ENCODE data around the gene ABLIM1. TPM values are rescaled to one million over a fixed set of nuclear protein-coding genes. Genes with fewer than 3 reads are reported as not detected.

The ABLIM1 gene
- total RNA-seq, 1 donor from 2014 or later = 39.8 TPM

DNA sequence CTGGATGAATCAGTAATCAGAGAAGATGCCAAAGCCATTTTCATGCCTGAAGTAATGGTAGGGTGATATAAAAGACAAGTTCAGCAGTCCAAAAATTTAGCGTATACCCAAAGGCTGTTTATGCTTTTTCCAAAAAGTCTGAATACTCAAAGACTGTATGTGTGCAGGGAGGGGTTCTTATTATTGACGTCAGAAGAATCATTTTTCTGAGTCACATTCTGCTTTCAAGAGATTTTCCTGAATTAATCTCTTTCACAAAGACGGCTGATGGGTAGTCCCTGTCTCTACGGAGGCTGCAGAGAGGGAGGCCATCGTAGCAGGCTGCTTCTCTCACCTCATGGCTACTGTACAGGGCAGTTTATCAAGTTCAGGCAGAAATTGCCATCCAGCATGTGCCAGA lies 30.7 kb upstream of the ABLIM1 start:
- TF ChIP-seq EZH2 (IDR thresholded peaks at IDR 0.05) (no peak), CTCF (IDR thresholded peaks at IDR 0.05) (no peak), EZH2phosphoT487 (IDR thresholded peaks at IDR 0.05) (no peak)
- H2AFZ ChIP-seq (replicated peaks) = no peak overlapping the region
- H3K4me2 ChIP-seq = no peak overlapping the region
- no peaks in the 10 kb centered on the region for H3K9me3 ChIP-seq (ENCODE audit: low read depth)
- H3K36me3 ChIP-seq = no peaks in the 10 kb centered on the region
- no peaks in the 10 kb centered on the region for H3K4me1 ChIP-seq
- H3K36me3 Mint-ChIP-seq = no peaks in the 10 kb centered on the region
- no peaks in the 10 kb centered on the region for H3K79me2 ChIP-seq (ENCODE audit: low read depth)
- no peaks in the 10 kb centered on the region for H3K9me3 Mint-ChIP-seq
- H3K4me1 Mint-ChIP-seq = peaks cover 27% of the 10 kb centered on the region
- H3K4me3 Mint-ChIP-seq = no peak overlapping the region
- H3K4me3 ChIP-seq = no peak overlapping the region
- H3K27ac ChIP-seq = no peak overlapping the region
- no peaks in the 10 kb centered on the region for H4K20me1 ChIP-seq (ENCODE audit: low read depth)
- DNase-seq (ENCODE audit: low spot score) = no peak
- H3K27me3 ChIP-seq = no peaks in the 10 kb centered on the region
- H3K27me3 Mint-ChIP-seq (ENCODE audit: insufficient read depth, low read depth) = no peaks in the 10 kb centered on the region
- H3K9ac ChIP-seq = no peak overlapping the region
- H3K27ac Mint-ChIP-seq = no peak overlapping the region
- no peaks in the 10 kb centered on the region for H3F3A ChIP-seq (ENCODE audit: low read depth)

DNA sequence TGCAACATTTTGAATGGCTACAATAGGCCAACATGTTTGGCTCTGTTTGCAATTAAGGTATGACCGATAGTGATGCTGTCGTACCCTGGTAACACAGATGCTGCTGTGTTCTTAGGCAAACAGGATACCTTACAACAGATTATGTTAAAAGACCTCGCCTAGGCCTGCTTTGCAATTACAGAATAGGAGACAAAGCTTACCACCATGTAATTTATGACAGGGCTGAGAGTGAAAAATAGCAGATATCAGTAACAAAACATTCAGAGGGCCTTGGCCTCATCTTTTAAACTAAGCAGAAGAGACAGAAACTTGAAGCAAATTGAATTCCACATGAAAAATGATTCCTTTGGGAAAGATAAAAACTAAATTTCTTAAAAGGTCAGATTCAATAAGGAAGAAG lies 29.4 kb upstream of the ABLIM1 start:
- Histone ChIP-seq H3K4me3 (no peak overlapping the region), H3F3A (ENCODE audit: low read depth) (no peaks in the 10 kb centered on the region), H3K4me2 (no peak overlapping the region), H3K9ac (no peak overlapping the region), H3K36me3 (no peaks in the 10 kb centered on the region), H2AFZ (replicated peaks) (no peak overlapping the region), H3K4me1 (peaks cover 11% of the 10 kb centered on the region), H3K79me2 (ENCODE audit: low read depth) (no peaks in the 10 kb centered on the region), H3K9me3 (ENCODE audit: low read depth) (no peaks in the 10 kb centered on the region), H4K20me1 (ENCODE audit: low read depth) (no peaks in the 10 kb centered on the region), H3K27ac (no peak overlapping the region), H3K27me3 (no peaks in the 10 kb centered on the region)
- TF ChIP-seq CTCF (IDR thresholded peaks at IDR 0.05) (no peak), EZH2 (IDR thresholded peaks at IDR 0.05) (no peak), EZH2phosphoT487 (IDR thresholded peaks at IDR 0.05) (no peak)
- Mint-ChIP-seq H3K36me3 (no peaks in the 10 kb centered on the region), H3K4me3 (no peak overlapping the region), H3K9me3 (no peaks in the 10 kb centered on the region), H3K4me1 (peaks cover 40% of the 10 kb centered on the region), H3K27me3 (ENCODE audit: insufficient read depth, low read depth) (peaks cover 4% of the 10 kb centered on the region), H3K27ac (no peak overlapping the region)
- DNase-seq (ENCODE audit: low spot score) = no peak

- Histone ChIP-seq H3K36me3 (no peaks in the 10 kb centered on the region), H3K4me1 (peaks cover 22% of the 10 kb centered on the region), H3K27ac (no peak overlapping the region), H3K9ac (no peak overlapping the region), H3K79me2 (ENCODE audit: low read depth) (no peaks in the 10 kb centered on the region), H3K9me3 (ENCODE audit: low read depth) (no peaks in the 10 kb centered on the region), H3K4me3 (no peak overlapping the region), H4K20me1 (ENCODE audit: low read depth) (no peaks in the 10 kb centered on the region), H3K27me3 (no peaks in the 10 kb centered on the region), H3F3A (ENCODE audit: low read depth) (no peaks in the 10 kb centered on the region), H2AFZ (replicated peaks) (no peak overlapping the region), H3K4me2 (no peak overlapping the region)
- Mint-ChIP-seq H3K9me3 (no peaks in the 10 kb centered on the region), H3K4me3 (no peak overlapping the region), H3K27me3 (ENCODE audit: insufficient read depth, low read depth) (peaks cover 7% of the 10 kb centered on the region), H3K36me3 (no peaks in the 10 kb centered on the region), H3K4me1 (peaks cover 42% of the 10 kb centered on the region), H3K27ac (no peak overlapping the region)
- TF ChIP-seq EZH2 (IDR thresholded peaks at IDR 0.05) (no peak), CTCF (IDR thresholded peaks at IDR 0.05) (no peak), EZH2phosphoT487 (IDR thresholded peaks at IDR 0.05) (no peak)
- DNase-seq (ENCODE audit: low spot score) = no peak
These were observed 27.9 kb upstream of the ABLIM1 start for GRCh38 chr10:114686013-114686412.

Data from neural progenitor cell (in vitro differentiated cells).